Measurements from ENCODE around the gene MSANTD3. TPM values are rescaled to one million over a fixed set of nuclear protein-coding genes. Genes with fewer than 3 reads are reported as not detected.

The MSANTD3 gene
- total RNA-seq, 2 experiments from 2014 or later, result 8.8 to 9.6 TPM

DNA sequence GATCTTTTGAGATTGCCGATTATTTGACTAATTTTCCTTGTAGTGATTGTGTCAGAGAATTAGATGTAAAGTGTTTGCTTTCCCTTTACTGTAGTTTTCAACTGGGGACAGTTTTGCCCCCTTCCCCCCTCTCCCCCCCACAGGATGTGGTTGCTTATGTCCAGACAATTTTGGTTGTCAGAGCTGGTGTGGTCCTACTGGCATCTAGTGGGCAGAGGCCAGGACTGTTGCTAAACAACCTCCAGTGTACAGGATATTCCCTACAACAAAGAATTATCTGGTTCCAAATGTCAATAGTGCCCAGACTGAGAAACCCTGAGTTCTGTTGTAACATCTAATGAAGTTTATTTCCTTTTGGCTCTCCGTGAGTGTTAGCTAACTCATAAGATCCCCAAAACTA, 66.0 kb downstream of the MSANTD3 start:
- Mint-ChIP-seq H3K9me3 (no peaks in the 10 kb centered on the region), H3K27me3 (no peaks in the 10 kb centered on the region), H3K27ac (no peak overlapping the region), H3K4me3 (no peak overlapping the region), H3K36me3 (ENCODE audit: low read depth) (no peaks in the 10 kb centered on the region), H3K4me1 (ENCODE audit: low read depth) (no peaks in the 10 kb centered on the region)
- ChIA-PET POLR2A (no interaction called here), CTCF (interaction anchor here (1.1 kb wide), 2 partner anchors 11 to 13 kb away, joined by 3 to 5 read pairs; no protein-coding TSS in a partner anchor)
- no peaks in the 10 kb centered on the region for H3K4me1 ChIP-seq (ENCODE audit: insufficient read depth, low read length)
- no peaks in the 10 kb centered on the region for H3K9me3 ChIP-seq (ENCODE audit: control insufficient read depth in 1 of 2, insufficient read depth in 1 of 2, low read length in 2 of 2)
- no peak for ATAC-seq (ENCODE audit: poor library complexity)
- no peaks in the 10 kb centered on the region for H3K27me3 ChIP-seq (ENCODE audit: control insufficient read depth in 1 of 2, insufficient read depth in 2 of 2, low read length in 2 of 2)
- no peak for DNase-seq
- TF ChIP-seq, protein P1, sequence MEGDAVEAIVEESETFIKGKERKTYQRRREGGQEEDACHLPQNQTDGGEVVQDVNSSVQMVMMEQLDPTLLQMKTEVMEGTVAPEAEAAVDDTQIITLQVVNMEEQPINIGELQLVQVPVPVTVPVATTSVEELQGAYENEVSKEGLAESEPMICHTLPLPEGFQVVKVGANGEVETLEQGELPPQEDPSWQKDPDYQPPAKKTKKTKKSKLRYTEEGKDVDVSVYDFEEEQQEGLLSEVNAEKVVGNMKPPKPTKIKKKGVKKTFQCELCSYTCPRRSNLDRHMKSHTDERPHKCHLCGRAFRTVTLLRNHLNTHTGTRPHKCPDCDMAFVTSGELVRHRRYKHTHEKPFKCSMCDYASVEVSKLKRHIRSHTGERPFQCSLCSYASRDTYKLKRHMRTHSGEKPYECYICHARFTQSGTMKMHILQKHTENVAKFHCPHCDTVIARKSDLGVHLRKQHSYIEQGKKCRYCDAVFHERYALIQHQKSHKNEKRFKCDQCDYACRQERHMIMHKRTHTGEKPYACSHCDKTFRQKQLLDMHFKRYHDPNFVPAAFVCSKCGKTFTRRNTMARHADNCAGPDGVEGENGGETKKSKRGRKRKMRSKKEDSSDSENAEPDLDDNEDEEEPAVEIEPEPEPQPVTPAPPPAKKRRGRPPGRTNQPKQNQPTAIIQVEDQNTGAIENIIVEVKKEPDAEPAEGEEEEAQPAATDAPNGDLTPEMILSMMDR (IDR thresholded peaks at IDR 0.05), result no peak
- no peaks in the 10 kb centered on the region for H3K36me3 ChIP-seq (ENCODE audit: insufficient read depth, low read length)
- H3K27ac ChIP-seq (ENCODE audit: low read depth in 1 of 2, low read length in 2 of 2), result no peak overlapping the region
- intact Hi-C loops (cut with DNase I, micrococcal nuclease), result no loop called here
- no peak overlapping the region for H3K4me3 ChIP-seq (ENCODE audit: low read length)

DNA sequence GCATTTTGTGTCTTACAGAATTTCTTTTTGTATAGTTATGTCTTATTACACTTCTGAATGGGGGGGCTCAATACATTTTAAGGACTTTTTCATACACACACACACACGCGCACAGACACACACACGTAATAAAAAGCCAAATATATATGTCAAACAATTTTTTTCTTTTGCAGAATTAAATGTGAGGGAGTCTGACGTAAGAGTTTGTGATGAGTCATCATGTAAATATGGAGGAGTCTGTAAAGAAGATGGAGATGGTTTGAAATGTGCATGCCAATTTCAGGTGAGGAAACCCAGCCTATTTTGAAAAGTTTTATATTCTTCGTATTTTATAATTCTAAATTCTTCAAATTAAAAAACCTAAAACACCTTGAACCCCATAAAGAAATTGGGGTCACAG, 71.6 kb downstream of the MSANTD3 start:
- no peak overlapping the region for H3K27ac Mint-ChIP-seq
- no peaks in the 10 kb centered on the region for H3K27me3 Mint-ChIP-seq
- H3K4me3 ChIP-seq (ENCODE audit: low read length), result no peak overlapping the region
- ChIA-PET POLR2A (no interaction called here), CTCF (no interaction called here)
- H3K36me3 ChIP-seq (ENCODE audit: insufficient read depth, low read length), result no peaks in the 10 kb centered on the region
- no peak overlapping the region for H3K27ac ChIP-seq (ENCODE audit: low read depth in 1 of 2, low read length in 2 of 2)
- no peak for DNase-seq
- intact Hi-C loops (cut with DNase I, micrococcal nuclease), result no loop called here
- no peaks in the 10 kb centered on the region for H3K9me3 ChIP-seq (ENCODE audit: control insufficient read depth in 1 of 2, insufficient read depth in 1 of 2, low read length in 2 of 2)
- H3K4me1 Mint-ChIP-seq (ENCODE audit: low read depth), result no peaks in the 10 kb centered on the region
- no peaks in the 10 kb centered on the region for H3K27me3 ChIP-seq (ENCODE audit: control insufficient read depth in 1 of 2, insufficient read depth in 2 of 2, low read length in 2 of 2)
- H3K4me3 Mint-ChIP-seq, result no peak overlapping the region
- TF ChIP-seq, protein P1 (IDR thresholded peaks at IDR 0.05), result no peak
- no peak for ATAC-seq (ENCODE audit: poor library complexity)
- H3K36me3 Mint-ChIP-seq (ENCODE audit: low read depth), result no peaks in the 10 kb centered on the region
- no peaks in the 10 kb centered on the region for H3K9me3 Mint-ChIP-seq
- H3K4me1 ChIP-seq (ENCODE audit: insufficient read depth, low read length), result no peaks in the 10 kb centered on the region

DNA sequence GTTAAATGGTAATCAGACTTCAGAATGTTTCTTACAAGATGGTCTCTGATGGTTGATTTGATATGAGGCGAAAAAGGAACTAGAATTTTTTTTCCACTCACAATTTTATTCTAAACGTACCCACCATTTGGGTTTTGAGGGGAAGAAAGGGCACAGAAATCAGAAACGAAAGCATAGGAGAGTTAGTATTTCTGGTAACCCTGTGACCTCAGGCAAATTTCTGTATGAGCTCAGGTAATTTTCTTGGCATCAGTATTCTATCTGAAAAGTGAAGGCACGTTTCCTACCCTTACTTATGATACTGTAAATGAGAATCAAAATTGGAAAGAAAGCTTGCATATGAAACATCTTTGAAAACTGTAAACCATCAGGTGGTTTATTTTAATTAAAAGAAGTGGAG, 72.5 kb downstream of the MSANTD3 start:
- no peaks in the 10 kb centered on the region for H3K4me1 Mint-ChIP-seq (ENCODE audit: low read depth)
- H3K36me3 Mint-ChIP-seq (ENCODE audit: low read depth), result no peaks in the 10 kb centered on the region
- H3K9me3 Mint-ChIP-seq, result no peaks in the 10 kb centered on the region
- no peak overlapping the region for H3K27ac Mint-ChIP-seq
- ChIA-PET POLR2A (no interaction called here), CTCF (no interaction called here)
- H3K27me3 Mint-ChIP-seq, result no peaks in the 10 kb centered on the region
- no peak overlapping the region for H3K4me3 Mint-ChIP-seq
- Histone ChIP-seq H3K27me3 (ENCODE audit: control insufficient read depth in 1 of 2, insufficient read depth in 2 of 2, low read length in 2 of 2) (no peaks in the 10 kb centered on the region), H3K9me3 (ENCODE audit: control insufficient read depth in 1 of 2, insufficient read depth in 1 of 2, low read length in 2 of 2) (no peaks in the 10 kb centered on the region), H3K36me3 (ENCODE audit: insufficient read depth, low read length) (no peaks in the 10 kb centered on the region), H3K4me1 (ENCODE audit: insufficient read depth, low read length) (no peaks in the 10 kb centered on the region), H3K27ac (ENCODE audit: low read depth in 1 of 2, low read length in 2 of 2) (no peak overlapping the region), H3K4me3 (ENCODE audit: low read length) (no peak overlapping the region)
- intact Hi-C loops (cut with DNase I, micrococcal nuclease), result no loop called here
- DNase-seq (no peak), ATAC-seq (ENCODE audit: poor library complexity) (no peak)
- TF ChIP-seq, protein P1 (IDR thresholded peaks at IDR 0.05), result no peak

Measured in CD4-positive, alpha-beta T cell (primary cell).